GM19438 (cell line): Measurements from ENCODE around the gene LRWD1.
A peak's percentile ranks its signal among the peaks of the same experiment; 100 is the strongest.
"Not testable (repeated sequence)": the region's sequence is repeated elsewhere in the genome, so short reads cannot be mapped to it uniquely, and the experiment has no call there.

Experiments used
- ATAC-seq: cut with Tn5 transposase; IDR thresholded peaks from one replicate; pipeline ENCODE4 v1.9.1; 2021; ENCODE audit warnings: low read depth; ENCODE audit not compliant: unreplicated experiment

Gene LRWD1

DNA sequence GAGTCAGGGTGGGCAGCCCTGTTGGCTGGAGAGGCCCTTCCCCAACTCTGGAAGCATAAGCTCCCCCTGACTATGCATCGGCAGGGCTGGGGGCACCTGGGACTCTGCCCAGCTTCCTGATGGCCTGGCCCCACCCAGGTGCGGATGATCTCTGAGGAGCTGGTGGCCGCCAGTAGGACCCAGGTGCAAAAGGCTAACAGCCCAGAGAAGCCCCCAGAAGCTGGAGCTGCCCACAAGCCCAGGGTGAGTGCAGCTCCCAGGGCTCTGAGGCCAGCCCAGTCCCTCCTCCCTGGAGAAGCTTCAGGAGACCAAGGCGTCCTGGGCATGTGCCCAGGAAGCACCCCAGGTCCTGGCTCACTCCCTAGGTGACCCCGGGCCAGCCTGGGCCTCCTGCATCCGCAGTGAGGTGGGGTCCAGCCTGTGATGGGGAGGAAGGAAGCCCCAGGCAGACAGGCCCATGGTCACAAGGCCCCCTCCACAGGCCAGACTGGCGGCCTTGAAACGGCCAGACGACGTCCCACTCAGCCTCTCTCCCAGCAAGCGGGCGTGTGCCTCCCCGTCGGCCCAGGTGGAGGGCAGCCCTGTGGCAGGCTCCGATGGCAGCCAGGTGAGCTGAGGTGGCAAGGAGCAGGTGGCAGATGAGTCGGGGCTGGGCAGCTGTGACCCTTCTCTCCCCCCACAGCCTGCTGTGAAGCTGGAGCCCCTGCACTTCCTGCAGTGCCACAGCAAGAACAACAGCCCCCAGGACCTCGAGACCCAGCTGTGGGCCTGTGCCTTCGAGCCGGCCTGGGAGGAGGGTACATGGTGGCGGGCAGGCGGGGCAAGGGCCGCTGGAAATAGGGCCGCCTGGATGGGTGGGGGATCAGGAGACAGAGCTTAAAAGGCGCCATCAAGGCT is 3.0 kb downstream of the LRWD1 start:
- no peak for ATAC-seq

GRCh38 chr7:102468478-102469350 is 3.9 kb downstream of the LRWD1 start:
- no peak for ATAC-seq

DNA sequence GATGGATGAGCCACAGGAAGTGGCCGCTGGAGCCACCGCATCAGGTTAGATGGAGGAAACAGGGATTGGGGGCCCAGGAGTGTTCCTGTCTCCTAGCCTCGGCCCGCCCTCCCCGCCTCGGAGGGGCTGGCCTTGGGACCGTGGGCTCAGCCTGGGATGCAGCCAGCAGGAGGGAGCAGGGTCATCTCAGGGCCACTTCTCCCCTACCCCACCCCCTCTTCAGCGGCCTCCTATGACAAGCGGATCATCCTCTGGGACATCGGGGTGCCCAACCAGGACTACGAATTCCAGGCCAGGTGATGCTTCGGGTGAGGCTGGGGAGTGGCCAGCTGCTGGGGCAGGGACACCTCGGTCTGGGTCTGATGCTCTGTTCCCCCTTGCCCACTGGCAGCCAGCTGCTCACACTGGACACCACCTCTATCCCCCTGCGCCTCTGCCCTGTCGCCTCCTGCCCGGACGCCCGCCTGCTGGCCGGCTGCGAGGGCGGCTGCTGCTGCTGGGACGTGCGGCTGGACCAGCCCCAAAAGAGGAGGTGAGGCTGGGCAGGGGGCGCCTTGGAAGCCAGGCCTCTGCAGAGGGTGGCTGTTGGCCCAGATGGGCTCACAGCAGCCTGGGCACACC is 4.7 kb downstream of the LRWD1 start:
- ATAC-seq, result no peak

GRCh38 chr7:102469972-102470825 is 5.4 kb downstream of the LRWD1 start:
- no peak for ATAC-seq

DNA sequence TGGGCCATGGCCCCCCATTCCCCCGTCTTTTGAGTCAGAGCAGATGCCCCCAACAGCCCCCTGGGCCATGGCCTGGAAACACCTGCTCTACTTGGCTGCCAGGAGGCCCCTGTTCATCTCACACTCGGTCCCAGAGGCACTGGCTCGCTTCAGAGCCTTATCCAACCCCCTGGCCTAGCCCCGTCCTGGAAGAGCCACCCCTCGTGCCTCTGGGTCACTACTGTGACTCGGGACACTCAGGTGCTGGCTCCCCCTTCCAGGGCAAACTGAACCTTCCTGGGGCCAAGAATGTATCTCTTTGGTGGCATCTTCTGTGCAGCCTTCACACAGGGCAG is 7.0 kb downstream of the LRWD1 start:
- no peak for ATAC-seq

DNA sequence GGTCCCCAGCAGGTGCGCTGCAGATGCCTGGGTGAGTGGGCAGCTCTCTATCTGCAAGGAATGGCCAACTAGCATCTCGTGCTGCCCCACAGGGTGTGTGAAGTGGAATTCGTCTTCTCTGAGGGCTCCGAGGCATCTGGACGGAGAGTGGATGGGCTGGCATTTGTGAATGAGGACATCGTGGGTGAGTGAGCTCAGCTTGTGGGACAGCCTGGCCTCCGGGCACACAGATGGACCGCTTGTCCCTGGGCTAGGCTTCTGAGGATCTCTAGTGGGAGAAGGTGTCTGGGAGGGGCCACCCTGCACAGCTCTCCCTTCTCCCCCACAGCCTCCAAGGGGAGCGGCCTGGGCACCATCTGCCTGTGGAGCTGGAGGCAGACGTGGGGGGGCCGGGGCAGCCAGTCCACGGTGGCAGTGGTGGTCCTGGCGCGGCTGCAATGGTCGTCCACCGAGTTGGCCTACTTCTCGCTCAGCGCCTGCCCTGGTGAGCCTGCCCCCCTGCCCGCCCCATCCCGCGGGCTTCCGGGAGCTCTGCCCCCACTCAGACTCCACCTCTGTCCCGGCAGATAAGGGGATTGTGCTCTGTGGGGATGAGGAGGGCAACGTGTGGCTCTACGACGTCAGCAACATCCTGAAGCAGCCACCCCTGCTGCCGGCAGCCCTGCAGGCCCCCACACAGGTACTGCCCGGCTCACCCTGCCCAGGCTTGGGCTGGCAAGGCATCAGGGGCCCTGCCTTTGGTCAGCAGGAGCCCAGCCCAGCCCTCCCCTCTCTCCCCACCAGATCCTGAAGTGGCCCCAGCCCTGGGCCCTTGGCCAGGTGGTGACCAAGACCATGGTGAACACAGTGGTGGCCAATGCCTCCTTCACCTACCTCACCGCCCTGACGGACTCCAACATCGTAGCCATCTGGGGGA is 7.6 kb downstream of the LRWD1 start:
- ATAC-seq, result no peak

GRCh38 chr7:102473271-102473991 is 8.6 kb downstream of the LRWD1 start:
- ATAC-seq, result no peak

- not testable (repeated sequence) for ATAC-seq
These were observed 9.3 kb downstream of the LRWD1 start for GRCh38 chr7:102474116-102474515.

DNA sequence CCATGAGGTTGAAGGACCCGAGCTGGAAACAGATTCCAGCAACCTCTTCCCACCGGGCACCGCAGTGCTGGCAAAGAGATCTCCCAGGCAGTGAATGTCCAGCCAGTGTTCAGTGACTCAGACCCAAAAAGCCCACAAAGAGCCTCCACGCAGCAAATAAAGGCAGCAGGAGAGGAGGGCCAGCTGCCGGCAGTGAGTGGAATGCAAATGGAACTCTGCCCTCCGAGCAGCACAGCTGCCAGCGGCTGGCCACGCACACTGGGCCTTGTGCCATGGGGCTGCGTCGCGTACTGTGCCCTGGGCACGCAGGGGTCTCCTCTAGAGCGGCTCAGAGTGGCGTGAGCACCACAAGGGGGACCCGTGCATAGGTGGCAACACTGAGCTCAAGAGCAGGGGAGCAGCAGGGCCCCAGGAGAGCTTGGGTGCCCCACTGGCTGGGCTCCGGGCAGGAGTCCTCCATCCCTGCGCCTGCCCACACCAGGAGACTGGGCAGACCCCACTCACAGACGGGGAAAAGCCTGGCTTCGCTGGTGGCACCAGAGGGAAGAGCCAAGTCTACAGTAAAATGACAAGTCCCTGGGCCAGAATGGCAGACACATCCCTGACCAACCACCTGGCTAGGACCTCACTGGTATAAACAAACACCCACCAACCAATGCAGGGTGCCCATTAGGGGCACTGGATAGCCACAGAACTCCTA is 10.1 kb downstream of the LRWD1 start:
- not testable (repeated sequence) for ATAC-seq

- ATAC-seq, result peak; percentile 87
These were observed 13.8 kb downstream of the LRWD1 start, which contains the start of gene POLR2J for GRCh38 chr7:102478314-102479208. POLR2J (minus strand) TSS chr7:102478922; CDS start chr7:102478860, 62 bp downstream.

DNA sequence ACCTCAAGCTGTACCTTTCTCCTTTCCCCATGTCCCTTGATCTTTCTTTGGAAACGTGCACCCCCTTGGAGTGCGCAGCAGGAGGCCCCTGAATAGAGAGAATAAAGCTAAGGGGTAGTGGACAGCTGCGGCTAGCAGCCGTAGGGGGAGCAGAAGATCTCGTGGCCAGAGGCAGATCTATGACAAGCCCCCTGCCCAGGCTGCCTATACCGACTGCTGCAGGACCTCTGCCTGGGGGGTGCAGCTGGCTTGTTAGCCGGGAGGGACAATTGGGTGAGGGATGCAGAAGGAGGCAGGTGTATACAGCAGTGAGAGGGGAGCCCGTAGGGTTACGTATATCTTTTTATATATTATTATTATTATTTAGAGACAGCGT is 14.4 kb downstream of the LRWD1 start:
- ATAC-seq, result peak; percentile 39

- ATAC-seq, result not testable (repeated sequence)
These were observed 15.3 kb downstream of the LRWD1 start for GRCh38 chr7:102479982-102480637.

GRCh38 chr7:102481962-102482361 is 17.2 kb downstream of the LRWD1 start:
- not testable (repeated sequence) for ATAC-seq

GRCh38 chr7:102484317-102484716 is 19.5 kb downstream of the LRWD1 start:
- not testable (repeated sequence) for ATAC-seq

DNA sequence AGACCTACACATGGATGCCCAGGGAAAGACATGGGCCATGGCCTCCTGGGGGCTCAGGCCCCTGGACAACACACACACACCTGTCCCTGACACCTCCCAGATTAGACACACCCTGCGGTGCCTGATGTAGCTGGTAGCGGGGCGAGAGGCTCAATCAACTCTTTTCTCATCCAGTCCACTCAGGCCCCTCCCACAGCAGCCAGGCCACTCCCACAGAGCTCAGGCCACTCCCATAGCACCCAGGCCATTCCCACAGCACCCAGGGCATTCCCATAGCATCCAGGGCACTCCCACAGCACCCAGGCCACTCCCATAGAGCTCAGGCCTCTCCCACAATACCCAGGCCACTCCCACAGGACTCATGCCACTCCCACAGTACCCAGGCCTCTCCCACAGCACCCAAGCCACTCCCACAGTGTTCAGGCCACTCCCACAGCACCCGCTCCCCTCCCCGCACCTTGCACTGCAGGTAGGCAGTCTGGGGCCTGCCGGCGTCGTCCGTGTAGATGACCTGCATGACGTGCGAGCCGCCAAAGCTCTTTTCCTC is 25.8 kb downstream of the LRWD1 start:
- peak; percentile 45 for ATAC-seq
